Upper lobe of right lung (tissue), 1 donor: Measurements from ENCODE around the gene RBM48. TPM values are rescaled to one million over a fixed set of nuclear protein-coding genes. Genes with fewer than 3 reads are reported as not detected.

Experiments used
- ATAC-seq: fragments of 200-7000 bp; cut with Tn5 transposase; one replicate; pipeline ENCODE4 v1.9.1; 2020; ENCODE audit warnings: mild to moderate bottlenecking, moderate library complexity
- DNase-seq: peaks from one replicate; pipeline ENCODE4 v3.0.0-alpha.2; 2020
- H3K27ac ChIP-seq: fragments of 200-600 bp; one replicate; pipeline ENCODE4 v1.8.0; 2022
- H3K27me3 ChIP-seq: fragments of 200-600 bp; one replicate; pipeline ENCODE4 v1.8.0; 2022; ENCODE audit warnings: mild to moderate bottlenecking
- H3K36me3 ChIP-seq: fragments of 200-600 bp; one replicate; pipeline ENCODE4 v1.8.0; 2022
- H3K4me1 ChIP-seq: fragments of 200-600 bp; one replicate; pipeline ENCODE4 v1.8.0; 2022
- H3K4me3 ChIP-seq: fragments of 200-600 bp; one replicate; pipeline ENCODE4 v1.8.0; 2022; ENCODE audit warnings: mild to moderate bottlenecking
- H3K9me3 ChIP-seq: fragments of 200-600 bp; one replicate; pipeline ENCODE4 v1.8.0; 2022
- intact Hi-C: fragments of 100-400 bp; cut with DNase I; formaldehyde crosslinking; loops from one replicate; pipeline ENCODE4 v1.11.0; 2022
- total RNA-seq: library from RNA; stranded (reverse); fragmentation: NEBNext Ultra II Directional; extraction: Animal tissue kit (Norgen Biotek cat#: 25700); gene quantifications from one replicate; pipeline ENCODE4 v1.2.1, GENCODE V29; 2021
- TF ChIP-seq, protein P1 (sequence below): fragments of 200-600 bp; IDR thresholded peaks from one replicate; pipeline ENCODE4 v1.8.0; 2022; ENCODE audit warnings: antibody characterized with exemption
- donor health status: DM: no; HTN: yes; CAD: no; lungs with severe emphysema.

The RBM48 gene
- total RNA-seq, 1 donor from 2014 or later = 13.2 TPM

DNA sequence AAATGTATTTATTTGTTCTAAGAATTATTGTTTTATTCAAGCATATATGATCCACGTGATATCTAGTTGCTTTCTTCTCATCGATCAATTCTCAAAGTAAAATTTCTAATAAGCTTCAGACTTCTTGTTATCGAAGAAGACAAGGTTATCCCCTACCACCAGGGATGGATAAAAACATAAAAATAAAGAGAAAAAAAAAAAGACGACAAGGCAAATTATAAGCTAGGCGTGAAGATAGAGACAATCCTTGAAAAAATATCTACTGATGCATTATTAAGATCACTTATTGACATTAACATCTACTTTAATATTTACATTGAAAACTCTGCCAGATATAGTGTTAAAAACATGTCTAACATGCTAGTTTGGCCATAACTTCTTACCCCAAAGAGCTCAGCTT lies 19.6 kb upstream of the RBM48 start:
- no peak for ATAC-seq
- Histone ChIP-seq H3K27ac (no peak overlapping the region), H3K36me3 (peaks cover 72% of the 10 kb centered on the region), H3K4me3 (no peak overlapping the region), H3K4me1 (no peaks in the 10 kb centered on the region), H3K27me3 (no peaks in the 10 kb centered on the region), H3K9me3 (no peaks in the 10 kb centered on the region)
- intact Hi-C loops = no loop called here
- no peak for DNase-seq
- TF ChIP-seq, protein P1, sequence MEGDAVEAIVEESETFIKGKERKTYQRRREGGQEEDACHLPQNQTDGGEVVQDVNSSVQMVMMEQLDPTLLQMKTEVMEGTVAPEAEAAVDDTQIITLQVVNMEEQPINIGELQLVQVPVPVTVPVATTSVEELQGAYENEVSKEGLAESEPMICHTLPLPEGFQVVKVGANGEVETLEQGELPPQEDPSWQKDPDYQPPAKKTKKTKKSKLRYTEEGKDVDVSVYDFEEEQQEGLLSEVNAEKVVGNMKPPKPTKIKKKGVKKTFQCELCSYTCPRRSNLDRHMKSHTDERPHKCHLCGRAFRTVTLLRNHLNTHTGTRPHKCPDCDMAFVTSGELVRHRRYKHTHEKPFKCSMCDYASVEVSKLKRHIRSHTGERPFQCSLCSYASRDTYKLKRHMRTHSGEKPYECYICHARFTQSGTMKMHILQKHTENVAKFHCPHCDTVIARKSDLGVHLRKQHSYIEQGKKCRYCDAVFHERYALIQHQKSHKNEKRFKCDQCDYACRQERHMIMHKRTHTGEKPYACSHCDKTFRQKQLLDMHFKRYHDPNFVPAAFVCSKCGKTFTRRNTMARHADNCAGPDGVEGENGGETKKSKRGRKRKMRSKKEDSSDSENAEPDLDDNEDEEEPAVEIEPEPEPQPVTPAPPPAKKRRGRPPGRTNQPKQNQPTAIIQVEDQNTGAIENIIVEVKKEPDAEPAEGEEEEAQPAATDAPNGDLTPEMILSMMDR = no peak

GRCh38 chr7:92513167-92513902 lies 15.3 kb upstream of the RBM48 start:
- TF ChIP-seq, protein P1 = no peak
- intact Hi-C loops = no loop called here
- DNase-seq = no peak
- ATAC-seq = no peak
- peaks cover 77% of the 10 kb centered on the region for H3K36me3 ChIP-seq
- no peak overlapping the region for H3K4me3 ChIP-seq
- no peaks in the 10 kb centered on the region for H3K4me1 ChIP-seq
- no peak overlapping the region for H3K27ac ChIP-seq
- H3K9me3 ChIP-seq = no peaks in the 10 kb centered on the region
- no peaks in the 10 kb centered on the region for H3K27me3 ChIP-seq

DNA sequence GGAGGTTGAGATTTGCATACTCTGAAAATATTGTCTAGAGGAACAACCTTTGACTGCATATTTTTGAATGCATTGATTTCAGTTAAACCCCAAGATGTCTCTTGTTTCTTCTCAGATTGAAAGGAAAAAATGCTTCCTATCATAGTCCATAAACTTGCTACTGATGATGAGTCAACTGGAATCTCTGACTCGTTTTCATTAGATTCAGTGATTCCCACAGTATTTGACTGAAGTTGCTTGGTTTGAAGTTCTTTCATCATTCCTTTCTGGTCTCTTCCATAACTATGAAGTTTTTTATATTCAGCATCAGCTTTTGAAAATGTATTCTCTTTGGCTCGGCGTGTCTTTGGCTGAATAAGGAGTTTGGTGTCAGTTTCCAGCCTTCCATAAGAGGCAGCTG lies 11.0 kb upstream of the RBM48 start:
- H3K27ac ChIP-seq = no peak overlapping the region
- H3K4me1 ChIP-seq = no peaks in the 10 kb centered on the region
- DNase-seq (no peak), ATAC-seq (no peak)
- no peaks in the 10 kb centered on the region for H3K27me3 ChIP-seq
- H3K4me3 ChIP-seq = no peak overlapping the region
- no peaks in the 10 kb centered on the region for H3K9me3 ChIP-seq
- intact Hi-C loops = no loop called here
- TF ChIP-seq, protein P1 = no peak
- H3K36me3 ChIP-seq = peaks cover 54% of the 10 kb centered on the region

- no peak overlapping the region for H3K27ac ChIP-seq
- no peak overlapping the region for H3K4me3 ChIP-seq
- TF ChIP-seq, protein P1 = no peak
- H3K9me3 ChIP-seq = no peaks in the 10 kb centered on the region
- no peaks in the 10 kb centered on the region for H3K27me3 ChIP-seq
- no peaks in the 10 kb centered on the region for H3K4me1 ChIP-seq
- no peak for DNase-seq
- H3K36me3 ChIP-seq = peaks cover 42% of the 10 kb centered on the region
- intact Hi-C loops = no loop called here
- ATAC-seq = no peak
These were observed 8.6 kb upstream of the RBM48 start for GRCh38 chr7:92520024-92520423.

- Histone ChIP-seq H3K4me3 (no peak overlapping the region), H3K9me3 (no peaks in the 10 kb centered on the region), H3K27ac (no peak overlapping the region), H3K27me3 (no peaks in the 10 kb centered on the region), H3K4me1 (peaks cover 18% of the 10 kb centered on the region), H3K36me3 (peaks cover 13% of the 10 kb centered on the region)
- TF ChIP-seq, protein P1 = no peak
- intact Hi-C loops = no loop called here
- ATAC-seq (no peak), DNase-seq (no peak)
These were observed 5.5 kb upstream of the RBM48 start for GRCh38 chr7:92523110-92523509.
